Trophoblast cell (in vitro differentiated cells and primary cell): ENCODE results near the gene COMMD1.

Experiments
- DNase-seq, 2 donors: peaks; one replicate each; pipeline ENCODE4 v3.0.0-alpha.2; 2016
- H2AFZ ChIP-seq: 2 replicates; pipeline ENCODE4 v1.6.1; 2013; ENCODE audit warnings: low read length, moderate library complexity, mild to moderate bottlenecking; ENCODE audit not compliant: insufficient read depth, poor library complexity
- H2AK5ac ChIP-seq: 2 replicates; pipeline ENCODE4 v1.6.1; 2013; ENCODE audit warnings: mild to moderate bottlenecking, low read length
- H2BK120ac ChIP-seq: 2 replicates; pipeline ENCODE4 v1.6.1; 2013; ENCODE audit warnings: low read length, mild to moderate bottlenecking, moderate library complexity; ENCODE audit not compliant: insufficient read depth, poor library complexity
- H2BK12ac ChIP-seq: 2 replicates; pipeline ENCODE4 v1.6.1; 2013; ENCODE audit warnings: mild to moderate bottlenecking, low read length, moderate library complexity
- H2BK5ac ChIP-seq: 2 replicates; pipeline ENCODE4 v1.6.1; 2013; ENCODE audit warnings: low read length, low read depth, moderate library complexity, mild to moderate bottlenecking; ENCODE audit not compliant: poor library complexity
- H3K14ac ChIP-seq: 2 replicates; pipeline ENCODE4 v1.6.1; 2013; ENCODE audit warnings: mild to moderate bottlenecking, low read length
- H3K18ac ChIP-seq: 2 replicates; pipeline ENCODE4 v1.6.1; 2013; ENCODE audit warnings: mild to moderate bottlenecking, low read length
- H3K23ac ChIP-seq: 2 replicates; pipeline ENCODE4 v1.6.1; 2013; ENCODE audit warnings: low read length
- H3K27ac ChIP-seq: 2 replicates; pipeline ENCODE4 v1.5.1; 2013; ENCODE audit warnings: low read depth, mild to moderate bottlenecking, inconsistent platforms, low read length, moderate library complexity
- H3K27me3 ChIP-seq: 2 replicates; pipeline ENCODE4 v1.6.1; 2013; ENCODE audit warnings: inconsistent platforms, mild to moderate bottlenecking, low read length, moderate library complexity; ENCODE audit not compliant: insufficient read depth
- H3K36me3 ChIP-seq, 2 experiments: 1 replicate in 1 of 2; 2 replicates in 1 of 2; pipeline ENCODE4 v1.6.1; 2013; ENCODE audit warnings: low read length in 2 of 2, mild to moderate bottlenecking in 2 of 2, moderate library complexity in 1 of 2; ENCODE audit not compliant: insufficient read depth in 2 of 2, control insufficient read depth in 1 of 2
- H3K4ac ChIP-seq: 2 replicates; pipeline ENCODE4 v1.6.1; 2013; ENCODE audit warnings: low read depth, mild to moderate bottlenecking, low read length, moderate library complexity
- H3K4me1 ChIP-seq, 2 experiments: 1 replicate in 1 of 2; 2 replicates in 1 of 2; pipeline ENCODE4 v1.6.1; 2013; ENCODE audit warnings: low read length in 2 of 2, mild to moderate bottlenecking in 2 of 2, moderate library complexity in 1 of 2; ENCODE audit not compliant: insufficient read depth in 2 of 2, control insufficient read depth in 1 of 2
- H3K4me2 ChIP-seq: 2 replicates; pipeline ENCODE4 v1.6.1; 2013; ENCODE audit warnings: inconsistent platforms, mild to moderate bottlenecking, low read length, moderate library complexity
- H3K4me3 ChIP-seq: 2 replicates; pipeline ENCODE4 v1.5.1; 2013; ENCODE audit warnings: mild to moderate bottlenecking, low read depth, low read length, inconsistent platforms
- H3K79me1 ChIP-seq: one replicate; pipeline ENCODE4 v1.6.1; 2013; ENCODE audit warnings: low read length
- H3K79me2 ChIP-seq: 2 replicates; pipeline ENCODE4 v1.6.1; 2013; ENCODE audit warnings: low read length, mild to moderate bottlenecking; ENCODE audit not compliant: control insufficient read depth, insufficient read depth, poor library complexity
- H3K9ac ChIP-seq: 2 replicates; pipeline ENCODE4 v1.6.1; 2013; ENCODE audit warnings: mild to moderate bottlenecking, low read length
- H3K9me3 ChIP-seq: 2 replicates; pipeline ENCODE4 v1.6.1; 2013; ENCODE audit warnings: low read depth, mild to moderate bottlenecking, control low read depth, inconsistent platforms, low read length; ENCODE audit not compliant: insufficient read depth
- H4K12ac ChIP-seq: 2 replicates; pipeline ENCODE4 v1.6.1; 2013; ENCODE audit warnings: low read depth, mild to moderate bottlenecking, low read length, moderate library complexity
- H4K8ac ChIP-seq: 2 replicates; pipeline ENCODE4 v1.6.1; 2013; ENCODE audit warnings: low read depth, mild to moderate bottlenecking, low read length, moderate library complexity
- H4K91ac ChIP-seq: one replicate; pipeline ENCODE4 v1.6.1; 2013; ENCODE audit warnings: low read depth, mild to moderate bottlenecking, low read length, moderate library complexity
- WGBS: extraction: QIAGEN DNeasy Blood & Tissue Kit; methylation state at CpG from one replicate; pipeline ENCODE4 v1.1.7; 2013; ENCODE audit warnings: missing lambda C conversion rate; ENCODE audit not compliant: insufficient read length, insufficient coverage; ENCODE audit errors: extremely low coverage; 5-methylcytosine and 5-hydroxymethylcytosine counted together

Gene COMMD1

DNA sequence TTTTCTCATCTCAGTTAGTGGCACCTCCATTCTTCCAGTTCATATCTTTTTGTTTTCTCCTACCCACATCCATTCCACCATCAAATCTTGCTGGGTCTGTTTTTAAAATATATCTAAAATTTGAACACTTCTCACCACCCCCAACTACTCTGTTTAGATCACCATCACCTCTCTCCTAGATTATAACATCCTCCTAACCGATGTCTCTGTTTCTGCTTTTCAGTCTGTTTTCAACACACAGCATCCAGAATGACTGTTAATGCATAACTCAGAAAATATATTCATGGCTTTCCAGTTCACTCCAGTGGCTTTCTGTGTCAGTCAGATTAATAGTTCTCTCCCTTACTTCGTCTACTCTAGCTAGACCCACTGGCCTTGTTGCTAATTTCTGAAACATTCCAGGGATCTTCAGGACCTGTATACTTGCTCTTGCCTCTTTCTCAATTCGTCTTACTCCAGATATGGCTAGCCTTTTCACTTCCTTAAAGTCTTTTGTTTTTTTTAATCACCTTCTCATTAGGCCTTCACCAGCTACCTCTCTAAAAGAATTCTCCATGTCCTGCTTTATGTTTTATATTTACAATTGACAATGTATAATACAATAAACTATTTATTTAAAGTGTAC, 105.3 kb downstream of the COMMD1 start:
- Histone ChIP-seq H2AFZ (no peak overlapping the region), H3K79me2 (no peaks in the 10 kb centered on the region), H3K79me1 (no peaks in the 10 kb centered on the region), H2BK120ac (no peak overlapping the region), H3K36me3 (peaks cover 0 to 2% of the 10 kb centered on the region in 2 experiments), H4K12ac (no peak overlapping the region), H3K27ac (no peak overlapping the region), H4K8ac (no peak overlapping the region), H3K14ac (no peak overlapping the region), H2BK5ac (no peak overlapping the region), H2BK12ac (no peak overlapping the region), H3K4me1 (no peaks in the 10 kb centered on the region), H3K23ac (no peak overlapping the region), H3K4ac (no peak overlapping the region), H3K27me3 (no peaks in the 10 kb centered on the region), H3K9ac (no peak overlapping the region), H4K91ac (no peak overlapping the region), H3K4me2 (no peak overlapping the region), H3K4me3 (no peak overlapping the region), H3K9me3 (no peaks in the 10 kb centered on the region), H3K18ac (no peak overlapping the region), H2AK5ac (no peak overlapping the region)
- WGBS: no CpG with 5 or more reads among the region's 3 CpGs
- DNase-seq: peak in 1 of 2 donors; percentile 32

GRCh38 chr2:62013641-62014040, 108.2 kb downstream of the COMMD1 start:
- no peaks in the 10 kb centered on the region for H3K79me2 ChIP-seq
- H3K4me2 ChIP-seq: no peak overlapping the region
- H4K8ac ChIP-seq: no peak overlapping the region
- H2BK5ac ChIP-seq: no peak overlapping the region
- H3K79me1 ChIP-seq: no peaks in the 10 kb centered on the region
- no peak overlapping the region for H4K12ac ChIP-seq
- no peak overlapping the region for H3K18ac ChIP-seq
- no peaks in the 10 kb centered on the region for H3K9me3 ChIP-seq
- no peak overlapping the region for H3K9ac ChIP-seq
- no peak overlapping the region for H3K4ac ChIP-seq
- H3K23ac ChIP-seq: no peak overlapping the region
- H4K91ac ChIP-seq: no peak overlapping the region
- H3K4me1 ChIP-seq: no peaks in the 10 kb centered on the region
- no peak overlapping the region for H3K27ac ChIP-seq
- no peak overlapping the region for H3K4me3 ChIP-seq
- H3K14ac ChIP-seq: no peak overlapping the region
- H3K27me3 ChIP-seq: no peaks in the 10 kb centered on the region
- H2AK5ac ChIP-seq: no peak overlapping the region
- no peak overlapping the region for H2AFZ ChIP-seq
- H2BK12ac ChIP-seq: no peak overlapping the region
- no peaks in the 10 kb centered on the region for H3K36me3 ChIP-seq
- no peak overlapping the region for H2BK120ac ChIP-seq
- DNase-seq: no peak

DNA sequence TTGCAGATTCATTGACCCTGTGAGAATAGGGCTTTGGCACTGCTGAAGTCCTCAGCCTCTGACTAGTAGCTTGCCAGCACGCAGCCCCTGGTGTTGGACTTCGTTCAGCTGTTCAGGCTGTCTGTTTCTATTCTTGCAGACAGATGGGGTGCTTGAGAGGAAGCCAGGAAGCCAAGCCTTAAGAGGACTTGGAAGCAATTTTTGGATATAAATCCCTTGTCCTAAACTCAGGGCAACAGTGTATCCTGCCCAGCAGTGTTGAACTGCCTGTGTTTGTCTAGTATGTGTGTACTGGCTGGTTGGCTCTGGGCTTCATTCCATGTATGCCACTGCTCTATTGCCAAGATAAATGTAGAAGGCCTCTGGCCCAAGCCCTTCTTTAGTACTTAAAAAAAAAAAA, 108.6 kb downstream of the COMMD1 start:
- Histone ChIP-seq H3K79me1 (no peaks in the 10 kb centered on the region), H3K9me3 (no peaks in the 10 kb centered on the region), H4K91ac (no peak overlapping the region), H4K8ac (no peak overlapping the region), H3K4me3 (no peak overlapping the region), H4K12ac (no peak overlapping the region), H3K14ac (no peak overlapping the region), H3K18ac (no peak overlapping the region), H3K4ac (no peak overlapping the region), H3K27ac (no peak overlapping the region), H3K4me2 (no peak overlapping the region), H3K36me3 (no peaks in the 10 kb centered on the region), H2BK120ac (no peak overlapping the region), H3K9ac (no peak overlapping the region), H3K27me3 (no peaks in the 10 kb centered on the region), H2BK5ac (no peak overlapping the region), H2BK12ac (no peak overlapping the region), H3K4me1 (no peaks in the 10 kb centered on the region), H3K23ac (no peak overlapping the region), H2AFZ (no peak overlapping the region), H2AK5ac (no peak overlapping the region), H3K79me2 (no peaks in the 10 kb centered on the region)
- no CpG with 5 or more reads among the region's 2 CpGs for WGBS
- no peak for DNase-seq

DNA sequence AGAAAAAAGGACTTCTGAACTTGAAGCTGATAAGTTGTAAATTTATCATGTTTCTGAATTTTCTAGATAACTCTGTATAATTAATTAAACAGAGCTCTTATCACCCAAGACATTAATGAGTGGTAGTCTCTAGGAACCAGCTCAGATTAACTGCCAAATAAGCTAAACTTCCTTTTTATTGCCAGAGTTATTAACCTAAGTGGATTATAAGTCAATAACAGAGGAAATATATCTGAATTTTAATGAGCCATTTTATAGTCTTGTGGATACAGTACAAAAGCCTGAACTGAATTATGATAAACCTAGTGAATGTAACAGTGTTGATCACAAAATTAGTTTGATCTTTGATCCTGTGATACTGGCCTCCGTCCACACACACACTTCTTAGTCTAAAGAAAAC, 111.5 kb downstream of the COMMD1 start:
- H2BK12ac ChIP-seq: no peak overlapping the region
- no peak overlapping the region for H3K4me3 ChIP-seq
- H2AK5ac ChIP-seq: no peak overlapping the region
- H4K8ac ChIP-seq: no peak overlapping the region
- no peak overlapping the region for H4K91ac ChIP-seq
- H4K12ac ChIP-seq: no peak overlapping the region
- no peak overlapping the region for H3K18ac ChIP-seq
- no peak overlapping the region for H3K27ac ChIP-seq
- no peaks in the 10 kb centered on the region for H3K9me3 ChIP-seq
- WGBS: no CpG with 5 or more reads among the region's 1 CpG
- no peaks in the 10 kb centered on the region for H3K27me3 ChIP-seq
- H2AFZ ChIP-seq: no peak overlapping the region
- no peaks in the 10 kb centered on the region for H3K79me1 ChIP-seq
- H3K23ac ChIP-seq: no peak overlapping the region
- no peak overlapping the region for H3K4ac ChIP-seq
- no peaks in the 10 kb centered on the region for H3K79me2 ChIP-seq
- no peak overlapping the region for H3K9ac ChIP-seq
- no peak for DNase-seq
- no peak overlapping the region for H2BK120ac ChIP-seq
- no peak overlapping the region for H3K14ac ChIP-seq
- no peaks in the 10 kb centered on the region for H3K4me1 ChIP-seq
- no peak overlapping the region for H2BK5ac ChIP-seq
- H3K36me3 ChIP-seq: no peaks in the 10 kb centered on the region
- H3K4me2 ChIP-seq: no peak overlapping the region
